Psoas muscle (tissue), 8 donors: ENCODE data around the gene CORO2B. TPM values are rescaled to one million over a fixed set of nuclear protein-coding genes. Genes with fewer than 3 reads are reported as not detected.

Source experiments
- ATAC-seq, 4 donors: fragments of 200-7000 bp; cut with Tn5 transposase; one replicate each; pipeline ENCODE4 v1.9.1; 2020; ENCODE audit warnings: moderate library complexity in 3 of 4, mild to moderate bottlenecking in 2 of 4
- DNase-seq, 2 donors: peaks; one replicate each; pipeline ENCODE4 v3.0.0-alpha.2; 2020
- H3K27ac ChIP-seq: fragments of 200-600 bp; one replicate; pipeline ENCODE4 v1.8.0; 2022
- H3K27me3 ChIP-seq, 3 donors: fragments of 200-600 bp in 1 of 3; one replicate each; pipeline versions ENCODE4 v1.6.1 to v1.8.0; 2013 to 2022; ENCODE audit warnings: low read length in 2 of 3, mild to moderate bottlenecking in 2 of 3, moderate library complexity in 1 of 3; ENCODE audit not compliant: insufficient read depth in 3 of 3
- H3K36me3 ChIP-seq, 2 donors: fragments of 200-600 bp in 1 of 2; one replicate each; pipeline versions ENCODE4 v1.6.1 to v1.8.0; 2013 to 2022; ENCODE audit warnings: low read depth in 1 of 2, mild to moderate bottlenecking in 1 of 2, moderate library complexity in 1 of 2; ENCODE audit not compliant: insufficient read depth in 1 of 2
- H3K4me1 ChIP-seq: fragments of 200-600 bp; one replicate; pipeline ENCODE4 v1.8.0; 2022
- H3K4me3 ChIP-seq: fragments of 200-600 bp; one replicate; pipeline ENCODE4 v1.8.0; 2022; ENCODE audit warnings: mild to moderate bottlenecking
- H3K9me3 ChIP-seq: fragments of 200-600 bp; one replicate; pipeline ENCODE4 v1.8.0; 2022
- WGBS, 3 donors: extraction: QIAGEN DNeasy Blood & Tissue Kit; methylation state at CpG; one replicate each; pipeline versions ENCODE4 v1.1.6 to v1.1.7; 2013; 5-methylcytosine and 5-hydroxymethylcytosine counted together
- intact Hi-C, 2 donors: fragments of 100-400 bp; cut with DNase I; formaldehyde crosslinking; loops; one replicate each; pipeline versions ENCODE4 v1.11.0 to v1.14.2; 2022
- polyA plus RNA-seq, 3 donors: library from polyadenylated mRNA; stranded (reverse); fragments of 200-250 nt; gene quantifications; one replicate each; pipeline ENCODE4 v1.2.3, GENCODE V29; 2013
- total RNA-seq, 4 donors: library from RNA; stranded (reverse); fragmentation: NEBNext Ultra II Directional in 2 of 4; extraction: Animal tissue kit (Norgen Biotek cat#: 25700) in 2 of 4; gene quantifications; one replicate each; pipeline versions ENCODE4 v1.2.1 to v1.2.4, GENCODE V29; 2021 to 2023
- TF ChIP-seq, protein P1 (sequence below): fragments of 200-600 bp; IDR thresholded peaks from one replicate; pipeline ENCODE4 v1.8.0; 2022; ENCODE audit warnings: antibody characterized with exemption
- donor health status: healthy with polysubstance abuse.
- donor health status: DM: no; HTN: no; CAD: no; lungs with moderate emphysema.
- donor health status: Bipolar disorder and iron deficiency.
- donor health status: healthy.
- donor health status: DM: yes; HTN: yes; CAD: no.
- donor health status: DM: no; HTN: no; CAD: no.
- donor health status: DM: no; HTN: no; CAD: no.
- donor health status: DM: yes; HTN: yes; CAD: no.

The CORO2B gene
- total and polyA plus RNA-seq, 7 donors, result 1.1 to 3.2 (median 2.0) TPM

DNA sequence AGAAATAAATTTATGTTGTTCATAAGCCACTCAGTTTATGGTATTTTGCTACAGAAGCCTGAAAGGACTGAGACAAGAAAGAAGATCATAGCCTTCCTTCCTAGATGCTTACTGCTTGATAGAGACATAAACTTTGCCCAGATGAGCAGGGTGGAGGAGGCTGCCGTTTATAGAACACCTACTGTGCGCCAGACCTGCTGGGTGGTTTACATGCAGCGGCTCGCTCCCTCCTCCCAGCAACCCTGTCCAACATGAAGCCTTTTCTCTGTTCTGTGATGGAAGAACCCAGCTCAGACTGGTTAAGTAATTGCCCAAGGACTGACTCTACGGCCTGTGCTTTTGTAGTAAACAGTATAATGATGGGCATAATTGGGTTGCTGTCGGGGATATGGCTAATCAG is 37.0 kb downstream of the CORO2B start:
- intact Hi-C loops, result no loop called here
- no peak for DNase-seq
- peaks cover 0 to 3% (median 0%) of the 10 kb centered on the region in 3 donors for H3K27me3 ChIP-seq
- no peaks in the 10 kb centered on the region for H3K4me1 ChIP-seq
- WGBS, 3 donors, result 76 to 95% (median 89%) methylated on average over 6 of the region's 6 CpGs
- H3K4me3 ChIP-seq, result no peak overlapping the region
- H3K9me3 ChIP-seq, result no peaks in the 10 kb centered on the region
- no peak overlapping the region for H3K27ac ChIP-seq
- ATAC-seq, result no peak
- H3K36me3 ChIP-seq, result no peaks in the 10 kb centered on the region
- TF ChIP-seq, protein P1, sequence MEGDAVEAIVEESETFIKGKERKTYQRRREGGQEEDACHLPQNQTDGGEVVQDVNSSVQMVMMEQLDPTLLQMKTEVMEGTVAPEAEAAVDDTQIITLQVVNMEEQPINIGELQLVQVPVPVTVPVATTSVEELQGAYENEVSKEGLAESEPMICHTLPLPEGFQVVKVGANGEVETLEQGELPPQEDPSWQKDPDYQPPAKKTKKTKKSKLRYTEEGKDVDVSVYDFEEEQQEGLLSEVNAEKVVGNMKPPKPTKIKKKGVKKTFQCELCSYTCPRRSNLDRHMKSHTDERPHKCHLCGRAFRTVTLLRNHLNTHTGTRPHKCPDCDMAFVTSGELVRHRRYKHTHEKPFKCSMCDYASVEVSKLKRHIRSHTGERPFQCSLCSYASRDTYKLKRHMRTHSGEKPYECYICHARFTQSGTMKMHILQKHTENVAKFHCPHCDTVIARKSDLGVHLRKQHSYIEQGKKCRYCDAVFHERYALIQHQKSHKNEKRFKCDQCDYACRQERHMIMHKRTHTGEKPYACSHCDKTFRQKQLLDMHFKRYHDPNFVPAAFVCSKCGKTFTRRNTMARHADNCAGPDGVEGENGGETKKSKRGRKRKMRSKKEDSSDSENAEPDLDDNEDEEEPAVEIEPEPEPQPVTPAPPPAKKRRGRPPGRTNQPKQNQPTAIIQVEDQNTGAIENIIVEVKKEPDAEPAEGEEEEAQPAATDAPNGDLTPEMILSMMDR, result no peak

DNA sequence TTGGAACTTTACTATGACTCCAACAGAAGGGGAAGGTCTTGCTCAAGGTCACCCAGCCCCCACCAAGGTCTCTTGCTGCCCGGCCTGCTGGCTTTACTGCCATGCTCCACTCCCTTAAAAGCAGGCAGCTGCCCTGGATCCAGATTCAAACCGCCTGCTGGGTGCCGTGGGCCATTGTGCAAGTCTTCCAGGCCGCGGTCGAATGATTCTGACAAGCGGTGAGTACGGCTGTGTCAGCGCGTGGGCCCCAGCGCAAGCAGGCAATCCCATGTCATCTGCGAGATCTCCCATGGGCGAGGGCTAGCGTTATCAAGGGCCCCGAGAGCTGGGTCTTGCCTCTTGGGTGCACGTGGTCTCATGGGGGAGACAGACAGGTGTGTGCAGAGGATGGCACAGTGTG is 37.6 kb downstream of the CORO2B start:
- Histone ChIP-seq H3K9me3 (no peaks in the 10 kb centered on the region), H3K27me3 (peaks cover 0 to 3% (median 0%) of the 10 kb centered on the region in 3 donors), H3K4me1 (peaks cover 4% of the 10 kb centered on the region), H3K27ac (no peak overlapping the region), H3K36me3 (no peaks in the 10 kb centered on the region), H3K4me3 (no peak overlapping the region)
- intact Hi-C loops, result no loop called here
- 54 to 85% (median 59%) methylated on average over 16 of the region's 16 CpGs for WGBS, 3 donors
- ATAC-seq (no peak), DNase-seq (no peak)
- TF ChIP-seq, protein P1, result no peak

DNA sequence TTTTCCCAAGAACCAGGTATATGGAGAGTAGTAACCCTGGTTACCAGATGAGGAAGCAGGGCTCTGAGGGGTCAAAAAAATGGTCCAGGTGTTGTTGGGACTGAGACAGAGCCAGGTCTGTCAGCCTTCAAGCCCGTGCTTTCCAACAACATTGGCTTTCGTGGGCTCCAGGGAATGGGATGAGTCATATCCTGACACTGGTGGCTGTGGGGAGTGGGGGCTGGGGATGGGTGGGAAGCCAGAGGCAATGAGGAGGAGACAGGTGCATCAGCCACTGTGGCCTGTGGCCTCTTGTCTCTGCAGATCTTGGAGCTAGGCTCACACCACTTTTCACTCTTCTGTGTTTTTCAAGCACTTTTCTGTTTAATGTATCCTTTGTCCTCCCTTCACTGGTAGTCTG is 38.2 kb downstream of the CORO2B start:
- Histone ChIP-seq H3K27me3 (peaks cover 0 to 3% (median 0%) of the 10 kb centered on the region in 3 donors), H3K4me1 (peaks cover 7% of the 10 kb centered on the region), H3K36me3 (no peaks in the 10 kb centered on the region), H3K27ac (no peak overlapping the region), H3K9me3 (no peaks in the 10 kb centered on the region), H3K4me3 (no peak overlapping the region)
- DNase-seq (no peak), ATAC-seq (no peak)
- intact Hi-C loops, result no loop called here
- TF ChIP-seq, protein P1, result no peak
- 23 to 46% (median 34%) methylated on average over 2 of the region's 2 CpGs for WGBS, 3 donors

DNA sequence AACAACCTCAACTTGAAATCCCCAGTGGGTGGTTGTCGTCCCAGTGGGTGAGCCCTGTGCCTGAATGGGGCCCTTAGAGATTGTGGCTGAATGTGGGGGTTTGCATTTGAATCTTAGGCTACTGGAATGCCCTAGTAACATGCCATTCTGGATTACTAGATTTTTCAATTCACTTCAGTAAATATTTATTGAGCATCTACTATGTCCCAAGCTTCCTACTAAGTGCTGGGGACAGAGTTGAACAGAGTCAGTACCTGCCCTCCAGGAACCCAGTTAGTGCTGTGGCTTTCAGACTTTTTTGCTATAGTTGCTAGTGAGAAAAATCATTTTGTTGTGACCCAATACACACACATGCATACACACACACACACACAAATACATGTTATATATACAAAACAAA is 39.0 kb downstream of the CORO2B start:
- Histone ChIP-seq H3K4me3 (no peak overlapping the region), H3K36me3 (no peaks in the 10 kb centered on the region), H3K27ac (no peak overlapping the region), H3K9me3 (no peaks in the 10 kb centered on the region), H3K27me3 (peaks cover 0 to 3% (median 0%) of the 10 kb centered on the region in 3 donors), H3K4me1 (peaks cover 7% of the 10 kb centered on the region)
- DNase-seq (no peak), ATAC-seq (no peak)
- intact Hi-C loops, result no loop called here
- 93 to 100% (median 94%) methylated on average over 1 of the region's 1 CpG for WGBS, 3 donors
- TF ChIP-seq, protein P1, result no peak

DNA sequence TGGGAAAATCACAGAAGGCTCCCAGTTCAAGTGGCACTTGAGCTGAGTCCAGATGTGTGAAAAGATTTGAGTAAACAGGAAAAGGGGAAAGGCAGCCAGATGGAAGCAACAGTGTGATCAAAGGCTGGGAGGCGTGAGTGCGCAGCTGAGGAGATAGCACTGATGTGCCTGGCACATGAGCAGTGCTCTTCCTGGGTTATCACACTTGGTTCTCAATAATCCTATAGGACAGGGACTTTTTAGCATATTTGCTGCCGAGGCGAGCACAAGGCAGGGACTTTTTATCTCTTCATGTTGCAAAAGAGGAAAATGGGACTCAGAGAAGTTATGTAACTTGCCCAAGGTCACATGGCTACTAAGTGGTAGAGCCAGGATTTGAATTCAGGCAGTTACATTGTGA is 39.6 kb downstream of the CORO2B start:
- Histone ChIP-seq H3K27me3 (peaks cover 0 to 3% (median 0%) of the 10 kb centered on the region in 3 donors), H3K4me1 (peaks cover 7% of the 10 kb centered on the region), H3K36me3 (no peaks in the 10 kb centered on the region), H3K4me3 (no peak overlapping the region), H3K27ac (no peak overlapping the region), H3K9me3 (no peaks in the 10 kb centered on the region)
- intact Hi-C loops, result no loop called here
- ATAC-seq (no peak), DNase-seq (no peak)
- TF ChIP-seq, protein P1, result no peak
- 58 to 71% (median 65%) methylated on average over 4 of the region's 4 CpGs for WGBS, 3 donors
